HG03575 (cell line): ENCODE data around the gene OPCML.

Experiments used
- ATAC-seq: cut with Tn5 transposase; IDR thresholded peaks from one replicate; pipeline ENCODE4 v1.9.1; 2021; ENCODE audit not compliant: unreplicated experiment, insufficient number of reproducible peaks, low FRiP score; ENCODE audit errors: extremely low read depth

The OPCML gene

GRCh38 chr11:132881622-132882021 is 650.7 kb downstream of the OPCML start:
- ATAC-seq, result no peak

- ATAC-seq, result no peak
Observed at GRCh38 chr11:132878111-132878510, 654.2 kb downstream of the OPCML start.

GRCh38 chr11:132876705-132877104 is 655.6 kb downstream of the OPCML start:
- no peak for ATAC-seq

GRCh38 chr11:132876239-132876638 is 656.1 kb downstream of the OPCML start:
- no peak for ATAC-seq

- ATAC-seq, result no peak
Observed at GRCh38 chr11:132874638-132875037, 657.7 kb downstream of the OPCML start.

- no peak for ATAC-seq
Observed at GRCh38 chr11:132873841-132874240, 658.5 kb downstream of the OPCML start.

GRCh38 chr11:132872211-132872610 is 660.1 kb downstream of the OPCML start:
- no peak for ATAC-seq

GRCh38 chr11:132866783-132867545 is 665.3 kb downstream of the OPCML start:
- ATAC-seq, result no peak

- no peak for ATAC-seq
Observed at GRCh38 chr11:132865623-132866022, 666.7 kb downstream of the OPCML start.

- ATAC-seq, result no peak
Observed at GRCh38 chr11:132864811-132865576, 667.3 kb downstream of the OPCML start.

- no peak for ATAC-seq
Observed at GRCh38 chr11:132862933-132863332, 669.4 kb downstream of the OPCML start.

GRCh38 chr11:132862137-132862536 is 670.2 kb downstream of the OPCML start:
- ATAC-seq, result no peak

- no peak for ATAC-seq
Observed at GRCh38 chr11:132859306-132859705, 673.0 kb downstream of the OPCML start.

- ATAC-seq, result no peak
Observed at GRCh38 chr11:132858223-132858622, 674.1 kb downstream of the OPCML start.

GRCh38 chr11:132856032-132856431 is 676.3 kb downstream of the OPCML start:
- no peak for ATAC-seq

- no peak for ATAC-seq
Observed at GRCh38 chr11:132855516-132855915, 676.8 kb downstream of the OPCML start.

GRCh38 chr11:132853886-132854285 is 678.4 kb downstream of the OPCML start:
- no peak for ATAC-seq

GRCh38 chr11:132852361-132852760 is 679.9 kb downstream of the OPCML start:
- ATAC-seq, result no peak

- no peak for ATAC-seq
Observed at GRCh38 chr11:132851247-132851646, 681.1 kb downstream of the OPCML start.

GRCh38 chr11:132850266-132850665 is 682.0 kb downstream of the OPCML start:
- no peak for ATAC-seq
